SK-MEL-5 (cell line): ENCODE data around the gene STARD13. TPM values are rescaled to one million over a fixed set of nuclear protein-coding genes. Genes with fewer than 3 reads are reported as not detected.
A peak's percentile ranks its signal among the peaks of the same experiment; 100 is the strongest.

Experiments used
- DNase-seq: peaks from one replicate; pipeline ENCODE4 v3.0.0-alpha.2; 2016; ENCODE audit warnings: low read depth, low spot score
- in situ Hi-C: cut with HindIII; loops from 2 replicates; pipeline ENCODE4 v1.10.0; 2016; ENCODE audit warnings: low sequenced_read_pairs, high pct_unique_total_duplicates, low pct_unique_long_range_greater_than_20kb
- total RNA-seq: library from RNA; depleted of rRNA; stranded (reverse); fragments of >200 nt; shearing (Covaris generic); gene quantifications from 2 replicates; pipeline ENCODE4 v1.2.3, GENCODE V29; 2014

The STARD13 gene
- total RNA-seq, 1 experiment from 2014 or later, result 4.5 TPM

DNA sequence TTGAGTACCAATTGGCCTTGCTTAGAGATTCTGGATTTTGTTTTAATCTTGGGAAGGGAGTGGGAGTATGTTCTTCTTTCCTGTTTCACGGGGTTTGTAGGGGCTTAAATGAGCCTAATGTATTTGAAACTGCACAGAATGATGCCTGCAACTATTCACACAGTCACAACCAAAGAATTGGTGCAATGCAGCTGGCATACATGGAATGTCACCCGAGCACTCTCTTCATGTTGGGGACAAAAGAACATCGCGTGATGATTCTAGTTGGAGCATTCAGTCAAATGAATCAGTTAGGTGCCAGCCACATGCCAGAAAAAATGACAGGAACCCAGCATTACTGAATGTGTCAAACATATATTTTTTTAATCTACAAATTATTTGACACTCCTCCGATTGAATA, 22.1 kb downstream of the STARD13 start:
- no peak for DNase-seq
- in situ Hi-C loops, result no loop called here

DNA sequence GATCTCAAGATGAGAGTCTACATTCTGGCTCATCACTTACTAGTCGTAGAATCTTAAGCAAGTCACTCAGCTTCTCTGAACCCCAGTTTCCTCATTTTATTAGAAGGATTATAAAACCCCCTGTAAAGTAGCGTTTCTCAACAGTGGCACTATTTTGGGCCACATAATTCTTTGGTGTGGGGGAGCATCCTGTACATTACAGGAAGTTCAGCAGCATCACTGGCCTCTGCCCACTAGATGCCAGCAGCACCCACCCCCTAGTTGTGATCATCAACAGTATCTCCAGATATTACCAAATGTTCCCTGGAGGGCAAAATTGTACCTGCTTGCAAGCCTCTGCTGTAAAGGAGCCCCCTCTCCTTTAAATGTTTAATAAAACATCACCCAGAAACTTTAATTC, 22.6 kb downstream of the STARD13 start:
- in situ Hi-C loops, result no loop called here
- peak; percentile 61 for DNase-seq

- in situ Hi-C loops, result no loop called here
- DNase-seq, result no peak
Measured at GRCh38 chr13:33262594-33262993, 23.0 kb downstream of the STARD13 start.

DNA sequence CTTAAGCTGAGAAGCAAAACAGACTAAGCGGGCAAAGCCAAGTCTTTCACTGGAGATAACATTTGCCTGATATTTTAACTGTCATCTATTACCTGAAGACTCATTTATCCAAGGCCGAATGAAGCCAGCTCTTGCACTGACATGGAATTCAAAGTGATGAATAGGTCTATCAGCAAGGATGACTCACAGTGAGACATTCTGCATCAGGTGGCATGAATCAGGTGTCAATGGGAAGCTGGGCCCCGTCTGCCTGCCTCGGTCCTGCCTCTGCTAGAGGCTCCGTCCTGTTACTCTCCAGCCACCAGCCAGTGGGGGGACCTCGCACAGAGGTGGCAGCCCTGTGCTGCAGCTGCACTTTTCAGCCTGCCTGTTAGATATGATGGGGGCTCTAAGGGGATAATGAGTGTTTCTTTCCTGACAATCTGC, 23.5 kb downstream of the STARD13 start:
- in situ Hi-C loops, result no loop called here
- DNase-seq, result no peak

DNA sequence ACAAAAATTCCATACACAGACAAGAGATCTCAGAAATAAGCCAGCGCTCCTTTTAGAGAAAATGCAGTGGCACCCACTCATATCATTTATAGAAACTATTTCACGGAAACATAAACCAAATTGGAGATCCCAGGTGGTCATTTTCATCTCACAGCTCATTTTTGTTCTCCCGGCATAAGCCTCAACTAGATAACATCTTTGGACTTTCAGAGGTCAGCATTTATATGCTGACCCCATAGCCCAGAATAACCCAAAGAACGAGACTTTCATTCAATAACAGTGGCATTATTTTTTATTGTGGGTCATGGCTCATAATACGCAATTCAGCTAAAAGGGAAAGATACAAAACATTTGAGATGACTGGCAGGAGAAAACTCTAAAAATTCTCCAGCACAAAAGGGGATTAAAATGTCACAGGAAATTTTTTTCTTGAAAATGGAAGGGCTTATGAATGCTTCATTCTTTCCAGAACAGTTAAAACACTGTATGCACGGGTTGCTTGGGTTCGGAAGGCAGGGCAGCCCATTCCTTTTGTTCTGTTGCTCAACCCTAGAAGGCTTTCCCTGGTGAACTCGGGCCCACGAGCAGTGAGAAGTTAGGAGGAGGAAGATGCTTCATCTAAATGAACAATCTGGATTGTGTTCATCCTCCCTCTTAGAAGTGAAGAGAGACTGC, 24.0 kb downstream of the STARD13 start:
- in situ Hi-C loops, result no loop called here
- DNase-seq, result peak; percentile 92

DNA sequence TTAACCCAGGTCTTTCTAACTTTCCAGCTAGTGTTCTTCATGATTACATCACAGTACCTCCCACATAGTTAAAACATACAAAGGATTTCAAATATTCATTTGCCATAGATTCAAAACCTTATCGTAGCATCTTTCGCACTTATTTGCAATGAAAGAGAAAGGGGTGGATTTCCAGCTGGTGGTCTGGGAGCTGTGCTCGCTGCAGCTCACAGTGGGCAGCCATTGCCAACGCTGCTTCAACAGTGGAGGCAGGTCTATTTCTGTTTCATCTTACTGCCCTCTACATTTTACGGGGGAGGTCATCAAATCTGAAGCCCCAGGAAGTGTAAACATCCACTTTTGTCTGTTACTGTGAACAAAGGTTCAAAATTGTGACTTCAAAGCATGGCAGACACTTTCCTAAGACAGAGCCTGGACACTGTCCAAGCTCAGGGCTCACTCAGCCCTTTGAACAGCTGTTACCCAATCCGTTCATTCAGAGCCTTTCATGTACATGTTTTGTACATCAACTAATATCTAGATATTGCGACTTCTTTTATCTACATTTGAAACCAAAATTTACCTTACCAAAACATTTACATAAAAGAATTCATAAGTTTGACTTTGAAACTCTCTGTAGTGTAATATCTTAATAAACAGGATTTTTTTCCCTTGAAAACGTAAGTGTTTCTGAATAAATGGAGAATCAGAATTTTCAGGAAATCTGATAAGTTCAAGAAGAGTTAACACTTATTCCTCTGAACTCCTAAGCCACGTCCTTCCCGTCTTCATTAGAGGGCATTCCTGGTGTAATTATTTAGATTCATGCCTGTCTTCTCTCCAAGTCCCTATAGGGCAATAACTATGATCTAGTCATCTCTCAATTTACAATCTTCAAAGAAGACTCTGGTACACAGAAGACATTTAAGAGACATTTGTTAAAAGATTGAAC, 25.1 kb downstream of the STARD13 start:
- peak; percentile 33 for DNase-seq
- in situ Hi-C loops, result no loop called here

DNA sequence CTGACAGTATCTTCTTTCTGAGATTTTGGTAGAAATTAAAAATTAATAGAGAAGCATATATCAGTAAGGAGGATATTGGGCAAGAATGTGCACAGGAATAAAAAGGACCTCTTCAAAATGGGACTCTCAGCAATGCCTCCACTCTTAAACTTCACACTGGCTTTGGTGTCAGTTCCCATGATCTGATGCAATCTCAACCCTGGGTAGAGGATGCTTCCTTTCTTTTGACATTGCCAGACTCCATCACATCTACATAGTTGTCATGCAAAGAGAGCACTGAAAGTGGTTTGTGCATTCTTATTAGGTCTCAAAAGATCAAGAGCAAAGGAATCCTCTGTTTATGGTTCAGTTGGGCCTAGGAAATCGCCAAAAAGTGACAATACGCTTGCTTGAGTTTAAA, 26.3 kb downstream of the STARD13 start:
- in situ Hi-C loops, result no loop called here
- peak; percentile 17 for DNase-seq

- in situ Hi-C loops, result no loop called here
- peak; percentile 89 for DNase-seq
Measured at GRCh38 chr13:33258808-33259193, 26.8 kb downstream of the STARD13 start.

DNA sequence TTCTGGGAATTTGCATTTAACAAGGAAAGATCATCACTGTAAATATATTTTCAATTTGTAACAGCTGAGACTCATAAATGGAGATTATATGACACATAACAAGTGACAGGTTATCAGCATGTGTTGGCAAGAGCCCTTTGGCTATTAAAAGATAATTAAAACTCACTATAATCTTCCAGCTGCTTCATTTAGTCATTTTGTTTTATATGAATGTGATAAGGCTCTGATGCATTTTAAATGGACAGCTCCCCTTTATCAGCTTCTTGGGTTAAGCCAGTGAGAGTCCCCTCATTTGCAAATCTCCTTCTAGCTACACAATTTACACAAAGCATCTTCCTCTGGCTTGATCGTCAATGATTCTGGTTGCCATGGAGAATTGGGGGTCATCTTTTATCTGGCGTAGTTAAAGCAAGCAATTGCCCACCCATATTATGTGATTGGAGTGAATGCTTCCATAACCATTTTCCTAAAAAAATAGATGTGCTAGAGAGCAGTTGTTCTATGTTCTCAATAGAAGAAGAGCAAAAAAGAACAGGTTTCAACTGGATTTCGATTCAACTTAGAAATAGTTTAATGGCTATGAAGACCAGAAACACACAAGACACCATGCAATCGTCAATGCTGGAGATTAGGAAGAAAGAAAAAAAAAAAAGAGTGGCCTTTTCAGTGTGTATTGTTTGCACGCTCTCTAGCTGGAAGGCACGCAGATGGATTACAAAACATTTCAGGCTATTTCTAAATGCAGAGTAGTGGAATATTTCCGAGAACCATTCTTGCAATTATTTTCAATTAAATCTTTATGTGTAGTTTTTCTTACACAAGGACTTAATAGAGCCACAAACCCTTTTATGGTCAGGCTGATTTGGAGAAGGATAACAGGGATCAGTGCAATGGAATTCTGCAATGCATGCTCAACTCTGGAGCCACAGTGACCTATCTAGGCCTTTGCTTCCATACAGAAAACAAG, 27.4 kb downstream of the STARD13 start:
- in situ Hi-C loops, result no loop called here

DNA sequence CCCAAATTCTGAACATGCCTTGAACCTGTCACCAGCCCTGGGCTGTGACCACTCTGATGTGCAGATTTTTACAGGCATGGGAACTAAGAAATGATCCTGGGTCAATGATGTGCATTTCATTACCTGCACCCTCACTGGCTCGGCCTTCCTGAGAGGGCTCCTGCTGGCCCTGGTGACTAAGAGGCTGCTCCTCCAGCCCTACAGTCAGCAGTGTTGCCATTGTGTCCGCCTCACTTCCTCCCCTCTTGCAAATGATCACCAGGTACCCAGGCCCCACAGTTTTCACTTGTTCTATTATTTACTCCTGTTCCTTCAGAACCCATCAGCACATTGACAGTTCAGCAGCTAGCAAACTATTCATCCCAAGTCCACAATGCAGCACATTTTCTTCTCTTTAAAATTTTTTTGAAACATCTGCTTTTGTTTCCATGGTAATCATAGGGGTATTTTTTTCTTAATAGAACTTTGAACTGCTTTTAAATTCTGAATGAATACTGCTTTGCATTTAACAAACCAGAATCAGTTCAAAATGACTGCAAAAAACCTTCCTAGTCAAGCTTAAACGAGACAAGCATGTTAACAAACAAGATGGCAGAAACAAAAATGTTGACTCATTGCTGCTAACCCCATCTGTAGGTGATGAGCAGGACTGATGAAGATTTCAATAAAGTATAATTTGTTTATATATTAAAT, 29.3 kb downstream of the STARD13 start:
- no peak for DNase-seq
- in situ Hi-C loops, result no loop called here

More for the DNA sequence above, 27.4 kb downstream of the STARD13 start:
- no peak for DNase-seq

DNA sequence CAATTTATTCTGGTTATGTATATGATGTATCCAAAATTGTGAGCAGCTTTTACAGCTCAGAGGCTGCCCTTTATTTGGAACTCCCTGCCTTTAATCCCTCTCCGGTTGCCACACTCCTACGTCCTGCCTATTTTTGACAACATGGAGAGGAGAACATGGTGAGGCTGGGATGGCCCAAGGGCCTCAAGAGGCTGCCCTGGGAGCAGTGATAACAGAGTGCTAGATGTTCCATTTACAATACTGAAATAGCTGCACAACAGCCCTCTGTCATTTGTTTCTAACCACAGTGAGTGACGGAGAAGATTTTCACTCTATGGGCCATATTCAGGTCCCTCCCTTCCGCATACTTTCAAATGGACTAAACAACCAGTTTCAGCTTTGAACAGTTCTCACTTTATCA, 33.4 kb downstream of the STARD13 start:
- in situ Hi-C loops, result no loop called here
- DNase-seq, result no peak

GRCh38 chr13:33251131-33251661, 34.4 kb downstream of the STARD13 start:
- in situ Hi-C loops, result no loop called here
- DNase-seq, result no peak

GRCh38 chr13:33250609-33251008, 34.9 kb downstream of the STARD13 start:
- in situ Hi-C loops, result no loop called here
- no peak for DNase-seq

- in situ Hi-C loops, result no loop called here
Measured at GRCh38 chr13:33249894-33250293, 35.7 kb downstream of the STARD13 start.

DNA sequence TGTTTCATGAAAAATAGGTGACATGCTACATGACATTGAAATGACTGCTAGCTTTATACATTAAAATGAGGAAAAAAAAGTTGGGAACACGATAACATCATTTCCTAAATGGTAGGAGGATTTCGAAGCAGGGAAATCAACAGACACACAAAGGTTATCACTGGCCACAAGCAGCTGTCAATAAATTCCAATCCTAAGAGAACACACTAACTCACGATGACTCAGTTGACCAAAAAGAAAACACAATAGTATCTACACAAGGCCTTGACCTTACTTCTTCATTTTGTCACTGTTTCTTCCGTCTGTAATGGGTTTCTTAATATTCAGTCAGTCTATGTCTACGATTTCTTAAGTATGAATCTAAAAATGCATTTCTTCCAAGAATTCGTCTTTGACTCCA, 36.5 kb downstream of the STARD13 start:
- DNase-seq, result no peak
- in situ Hi-C loops, result no loop called here

More at GRCh38 chr13:33249894-33250293, 35.7 kb downstream of the STARD13 start:
- no peak for DNase-seq

DNA sequence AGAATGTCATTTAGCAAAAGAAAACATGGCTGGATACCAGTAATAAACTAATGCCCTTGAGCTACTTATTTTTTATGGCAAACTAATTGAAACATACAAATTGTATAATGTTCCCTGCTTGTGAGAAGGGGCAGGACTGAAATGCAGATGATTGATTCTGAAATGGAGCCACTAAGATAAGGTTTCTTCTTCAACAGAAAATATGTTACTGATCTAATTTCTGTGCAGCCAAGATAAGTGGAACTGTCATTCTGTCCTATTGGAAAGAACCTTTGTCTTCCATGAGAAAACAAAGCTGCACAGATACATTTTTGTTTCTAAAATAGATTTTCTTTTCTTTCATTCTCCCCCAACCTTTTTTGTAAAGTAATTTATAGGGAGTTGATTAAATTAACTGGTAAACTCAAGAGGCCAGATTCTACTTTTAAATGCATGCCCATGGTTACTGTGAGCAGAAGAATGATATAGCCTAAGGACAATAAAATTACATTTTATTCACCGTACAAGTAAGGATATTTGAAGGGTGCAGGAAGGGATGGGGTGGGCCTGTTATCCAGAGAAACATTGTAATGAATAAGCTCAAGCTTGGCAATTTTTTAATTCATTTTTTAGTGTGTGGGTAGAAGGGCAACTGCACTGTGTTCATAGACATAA, 39.9 kb downstream of the STARD13 start:
- no peak for DNase-seq
- in situ Hi-C loops, result no loop called here

DNA sequence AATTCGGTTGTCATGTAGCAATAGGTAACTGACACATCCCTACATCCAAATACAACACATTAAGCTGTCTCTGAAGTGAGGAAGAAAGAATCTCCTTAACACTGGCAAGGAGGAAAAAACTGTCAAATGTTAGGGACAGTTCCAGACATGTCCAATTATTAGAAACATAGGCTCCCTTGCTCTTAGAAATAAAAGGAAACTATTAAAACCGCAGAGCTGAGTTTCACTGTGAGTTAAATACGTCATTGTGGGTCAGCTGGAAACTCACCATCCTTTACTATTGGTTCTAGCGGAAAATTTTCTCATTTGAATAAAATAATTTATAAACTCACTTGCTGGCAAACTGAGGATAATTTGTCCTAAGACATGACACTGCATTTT, 40.7 kb downstream of the STARD13 start:
- DNase-seq, result no peak
- in situ Hi-C loops, result no loop called here
